OCI-LY7 (cell line): Measurements from ENCODE around the gene PLD4. TPM values are rescaled to one million over a fixed set of nuclear protein-coding genes. Genes with fewer than 3 reads are reported as not detected.

Source experiments
- BruUV-seq: library from RNA; stranded (reverse); fragments of 400-500 nt; replicated peaks from 2 replicates; lab custom pipeline; 2021; lab: Mats Ljungman, UMichigan
- CTCF ChIA-PET: fragments of 300-600 bp; sonication (Branson Sonifier 250); formaldehyde crosslinking; loops from one replicate; lab custom pipeline; 2022; ENCODE audit warnings: antibody characterized with exemption; ENCODE audit not compliant: unreplicated experiment; lab: Charles Lee
- POLR2A ChIA-PET: fragments of 300-600 bp; sonication (Branson Sonifier 250); formaldehyde crosslinking; loops from one replicate; lab custom pipeline; 2022; ENCODE audit warnings: antibody characterized with exemption; lab: Charles Lee
- DNase-seq: peaks from one replicate; pipeline ENCODE4 v3.0.0-alpha.2; 2015; ENCODE audit warnings: low spot score
- H2AFZ ChIP-seq: fragments of 200-600 bp; sonication (generic), shearing (Covaris generic); 2 replicates; pipeline ENCODE4 v1.6.1; 2014; ENCODE audit warnings: mild to moderate bottlenecking, antibody characterized with exemption, low read length, moderate library complexity
- H3K27ac ChIP-seq: fragments of 200-600 bp; sonication (generic); 2 replicates; pipeline ENCODE4 v1.5.1; 2014; ENCODE audit warnings: mixed run types, low read depth, mild to moderate bottlenecking, moderate library complexity, low read length, inconsistent platforms; ENCODE audit not compliant: poor library complexity, severe bottlenecking
- H3K36me3 ChIP-seq: fragments of 200-600 bp; sonication (generic); 2 replicates; pipeline ENCODE4 v1.6.1; 2014; ENCODE audit warnings: mild to moderate bottlenecking, antibody characterized with exemption, low read length, moderate library complexity, mixed read lengths; ENCODE audit not compliant: insufficient read depth
- H3K4me1 ChIP-seq: fragments of 200-600 bp; sonication (generic); 2 replicates; pipeline ENCODE4 v1.5.1; 2014; ENCODE audit warnings: mild to moderate bottlenecking, low read length; ENCODE audit not compliant: insufficient read depth, poor library complexity, severe bottlenecking
- H3K4me2 ChIP-seq: fragments of 200-600 bp; sonication (generic); 2 replicates; pipeline ENCODE4 v1.6.1; 2014; ENCODE audit warnings: mild to moderate bottlenecking, low read length
- H3K4me3 ChIP-seq: fragments of 200-600 bp; sonication (generic); 2 replicates; pipeline ENCODE4 v1.5.1; 2014; ENCODE audit warnings: mild to moderate bottlenecking, low read depth, low read length; ENCODE audit not compliant: poor library complexity, severe bottlenecking
- H3K79me2 ChIP-seq: fragments of 200-600 bp; sonication (generic); 2 replicates; pipeline ENCODE4 v1.6.1; 2016; ENCODE audit warnings: low read depth, mild to moderate bottlenecking, low read length, moderate library complexity, mixed read lengths; ENCODE audit not compliant: insufficient read depth
- H3K9me2 ChIP-seq: fragments of 200-600 bp; sonication (generic); 2 replicates; pipeline ENCODE4 v1.6.1; 2016; ENCODE audit warnings: mild to moderate bottlenecking, low read length, mixed read lengths; ENCODE audit not compliant: insufficient read depth
- H3K9me3 ChIP-seq: fragments of 200-600 bp; sonication (generic); 2 replicates; pipeline ENCODE4 v1.6.1; 2014; ENCODE audit warnings: mild to moderate bottlenecking, mixed run types, low read length, mixed read lengths
- H4K20me1 ChIP-seq: fragments of 200-600 bp; sonication (generic); 2 replicates; pipeline ENCODE4 v1.6.1; 2014; ENCODE audit warnings: mild to moderate bottlenecking, antibody characterized with exemption, low read length, moderate library complexity, mixed read lengths; ENCODE audit not compliant: insufficient read depth
- CTCF ChIP-seq: fragments of 200-600 bp; sonication (generic); conservative IDR thresholded peaks from 2 replicates; pipeline ENCODE4 v1.5.1; 2014; ENCODE audit warnings: mild to moderate bottlenecking, antibody characterized with exemption, low read length, moderate library complexity, mixed read lengths
- EZH2phosphoT487 ChIP-seq: fragments of 200-600 bp; sonication (generic); IDR thresholded peaks from 2 replicates; pipeline ENCODE4 v1.6.1; 2018; ENCODE audit warnings: low read depth, borderline replicate concordance, mild to moderate bottlenecking, mixed run types, antibody characterized with exemption, low read length, moderate library complexity, mixed read lengths
- intact Hi-C: fragments of 100-400 bp; cut with micrococcal nuclease; formaldehyde crosslinking; loops from one replicate; pipeline ENCODE4 v1.10.0; 2022; ENCODE audit not compliant: unreplicated experiment
- total RNA-seq, 2 experiments: library from RNA; depleted of rRNA in 1 of 2; stranded (reverse); fragments of >200 nt in 1 of 2; shearing (Covaris generic) in 1 of 2; gene quantifications; 2 replicates each; pipeline ENCODE4 v1.2.3, GENCODE V29; 2014 to 2022

PLD4 gene
- total RNA-seq, 2 experiments from 2014 or later = 0.66 to 5.1 TPM

- H3K9me2 ChIP-seq = no peaks in the 10 kb centered on the region
- no peak for DNase-seq
- H3K36me3 ChIP-seq = no peaks in the 10 kb centered on the region
- H3K79me2 ChIP-seq = no peaks in the 10 kb centered on the region
- no peaks in the 10 kb centered on the region for H3K9me3 ChIP-seq
- TF ChIP-seq CTCF = no peak
- no peak for TF ChIP-seq EZH2phosphoT487
- no peaks in the 10 kb centered on the region for H3K4me1 ChIP-seq
- no peak overlapping the region for H2AFZ ChIP-seq
- BruUV-seq = no TSS peak
- ChIA-PET POLR2A (no interaction called here), CTCF (no interaction called here)
- H3K4me2 ChIP-seq = no peak overlapping the region
- H3K4me3 ChIP-seq = no peak overlapping the region
- no peak overlapping the region for H3K27ac ChIP-seq
- intact Hi-C loops = loop anchor here (2.0 kb wide), 1 partner anchor 110 kb away; no protein-coding TSS in a partner anchor
- H4K20me1 ChIP-seq = no peaks in the 10 kb centered on the region
Measured at GRCh38 chr14:104977008-104977680, 52.5 kb downstream of the PLD4 start.

DNA sequence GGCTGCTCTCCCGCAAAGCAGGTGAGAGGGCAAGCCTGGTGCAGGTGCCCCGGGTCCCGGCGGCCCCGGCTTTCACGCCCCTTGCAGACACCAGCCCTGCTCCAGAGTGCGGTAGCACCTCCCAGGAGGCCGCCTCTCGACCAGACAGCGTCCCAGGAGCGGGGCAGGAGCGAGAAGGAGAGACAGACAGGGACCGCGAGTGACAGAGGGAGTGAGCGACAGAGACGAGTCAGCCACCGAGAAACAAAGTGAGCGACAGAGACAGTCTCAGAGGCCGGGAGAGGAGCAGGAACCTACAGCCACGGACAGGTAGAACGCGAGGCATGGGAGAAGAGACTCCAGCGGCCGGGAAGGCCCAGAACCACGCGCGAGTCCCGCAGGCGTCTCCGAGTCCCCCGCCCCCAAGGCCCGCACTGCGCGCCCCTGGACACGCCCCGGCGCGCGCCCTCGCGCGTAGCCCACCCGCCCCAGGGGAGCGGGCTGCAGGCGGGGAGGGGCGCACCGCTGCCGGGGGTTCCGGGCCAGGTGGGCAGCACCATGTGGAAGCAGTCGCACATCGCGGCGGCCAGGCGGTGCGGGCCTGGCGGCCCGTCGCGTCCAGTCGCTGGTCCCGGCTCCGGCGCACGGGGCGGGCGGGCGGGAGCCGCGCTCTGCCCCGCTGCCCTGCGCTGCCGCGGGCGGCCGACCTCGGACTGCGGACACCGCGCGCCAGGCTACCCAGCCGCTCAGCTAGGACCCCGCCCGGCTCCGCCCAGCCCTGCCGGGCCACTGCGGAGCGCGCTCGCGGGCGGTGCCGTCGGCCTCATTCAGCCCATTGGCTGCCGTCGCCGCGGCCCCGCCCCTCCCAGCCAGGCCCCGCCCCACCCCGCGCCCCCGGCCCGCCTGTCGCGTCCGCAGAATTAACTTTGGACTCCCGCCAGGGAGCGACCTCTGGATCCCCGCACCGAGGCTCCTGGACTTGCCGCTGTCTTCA is 53.3 kb downstream of the PLD4 start, which contains the start of gene AHNAK2:
Gene AHNAK2, minus strand, starts transcription at position 694 of the 973 bp plus-strand sequence. Its CDS starts 137 bp downstream, at position 557.
- CTCF ChIA-PET = no interaction called here
- no peak within 1 kb of the TSS for H3K4me3 ChIP-seq
- no peak for DNase-seq

More for the DNA sequence above, 53.3 kb downstream of the PLD4 start, which contains the start of gene AHNAK2:
- Histone ChIP-seq H3K27ac (no peak within 1 kb of the TSS), H2AFZ (no peak within 1 kb of the TSS), H3K9me3 (no peaks in the 10 kb centered on the region), H3K79me2 (no peaks in the 10 kb centered on the region), H4K20me1 (no peaks in the 10 kb centered on the region), H3K36me3 (no peaks in the 10 kb centered on the region), H3K4me2 (no peak within 1 kb of the TSS), H3K9me2 (no peaks in the 10 kb centered on the region), H3K4me1 (no peaks in the 10 kb centered on the region)
- POLR2A ChIA-PET = no interaction called here
- intact Hi-C loops = loop anchor here (2.0 kb wide), 1 partner anchor 109 kb away; no protein-coding TSS in a partner anchor
- no TSS peak for BruUV-seq
- no peak for TF ChIP-seq CTCF
- TF ChIP-seq EZH2phosphoT487 = no peak
